ENCODE results near the gene OR5D16.
"Not testable (repeated sequence)": the region's sequence is repeated elsewhere in the genome, so short reads cannot be mapped to it uniquely, and the experiment has no call there.

OR5D16 gene

GRCh38 chr11:55838452-55838851 lies at the start of gene OR5D16:
Gene OR5D16 (plus strand): TSS chr11:55838752. CDS start chr11:55838752, 0 bp downstream.
- no peak for DNase-seq

- DNase-seq: no peak
Observed at GRCh38 chr11:55791606-55792005, 46.9 kb upstream of the OR5D16 start.

GRCh38 chr11:55793321-55793720 lies 45.2 kb upstream of the OR5D16 start:
- DNase-seq: no peak

- DNase-seq: no peak
Observed at GRCh38 chr11:55795256-55795655, 43.3 kb upstream of the OR5D16 start, which contains the start of gene OR5D14. Gene OR5D14 (plus strand): TSS chr11:55795556. CDS start chr11:55795556, 0 bp downstream.

GRCh38 chr11:55806248-55806647 lies 32.3 kb upstream of the OR5D16 start:
- no peak for DNase-seq

- DNase-seq: no peak
Observed at GRCh38 chr11:55811067-55811466, 27.5 kb upstream of the OR5D16 start, which contains the start of gene OR5L1. Gene OR5L1 (plus strand): TSS chr11:55811367. CDS start chr11:55811467, 100 bp downstream.

- no peak for DNase-seq
Observed at GRCh38 chr11:55819330-55819729, 19.2 kb upstream of the OR5D16 start, which contains the start of gene OR5D18. Gene OR5D18 (plus strand): TSS chr11:55819630. CDS start chr11:55819630, 0 bp downstream.

GRCh38 chr11:55826919-55827318 lies 11.6 kb upstream of the OR5D16 start, which contains the start of gene OR5L2:
Gene OR5L2 (plus strand): TSS chr11:55827219. CDS start chr11:55827219, 0 bp downstream.
- no peak for DNase-seq

- no peak for DNase-seq
Observed at GRCh38 chr11:55847453-55847852, 8.9 kb downstream of the OR5D16 start.

GRCh38 chr11:55849037-55849436 lies 10.5 kb downstream of the OR5D16 start:
- no peak for DNase-seq

- DNase-seq: no peak
Observed at GRCh38 chr11:55852141-55852540, 13.6 kb downstream of the OR5D16 start.

GRCh38 chr11:55854704-55855103 lies 16.2 kb downstream of the OR5D16 start:
- DNase-seq: no peak

GRCh38 chr11:55867354-55867753 lies 28.8 kb downstream of the OR5D16 start:
- not testable (repeated sequence) for DNase-seq

- not testable (repeated sequence) for DNase-seq
Observed at GRCh38 chr11:55872731-55873130, 34.2 kb downstream of the OR5D16 start.

- not testable (repeated sequence) for DNase-seq
Observed at GRCh38 chr11:55873146-55873545, 34.6 kb downstream of the OR5D16 start.

GRCh38 chr11:55882997-55883396 lies 44.4 kb downstream of the OR5D16 start, which contains the start of gene TRIM51:
Gene TRIM51 (plus strand): TSS chr11:55883297. CDS start chr11:55885429, 2,132 bp downstream.
- not testable (repeated sequence) for DNase-seq

GRCh38 chr11:55884995-55885394 lies 46.4 kb downstream of the OR5D16 start:
- not testable (repeated sequence) for DNase-seq

- not testable (repeated sequence) for DNase-seq
Observed at GRCh38 chr11:55885481-55885880, 46.9 kb downstream of the OR5D16 start.

Measured in NCI-H187 (cell line).